Progenitor cell of endocrine pancreas (in vitro differentiated cells): ENCODE results near the gene RAPGEF4. TPM values are rescaled to one million over a fixed set of nuclear protein-coding genes. Genes with fewer than 3 reads are reported as not detected.

Experiments
- DNase-seq: peaks from one replicate; pipeline ENCODE4 v3.0.0; 2021; ENCODE audit warnings: low spot score; ENCODE audit not compliant: unreplicated experiment
- H3K27ac Mint-ChIP-seq: 2 replicates; pipeline ENCODE4 v1.8.0; 2021; ENCODE audit warnings: mild to moderate bottlenecking, moderate library complexity, mixed read lengths
- H3K27me3 Mint-ChIP-seq: 2 replicates; pipeline ENCODE4 v1.8.0; 2021; ENCODE audit warnings: mixed read lengths
- H3K36me3 Mint-ChIP-seq: 2 replicates; pipeline ENCODE4 v1.8.0; 2022; ENCODE audit warnings: mixed read lengths; ENCODE audit not compliant: insufficient read depth
- H3K4me1 Mint-ChIP-seq: 2 replicates; pipeline ENCODE4 v1.8.0; 2021; ENCODE audit warnings: low read depth, mixed read lengths
- H3K4me3 Mint-ChIP-seq: 2 replicates; pipeline ENCODE4 v1.8.0; 2021; ENCODE audit warnings: low read depth, mild to moderate bottlenecking, moderate library complexity, mixed read lengths
- H3K9me3 Mint-ChIP-seq: 2 replicates; pipeline ENCODE4 v1.8.0; 2021; ENCODE audit warnings: low read depth, mixed read lengths
- CTCF ChIP-seq: fragments of 200-600 bp; sonication (generic); IDR thresholded peaks from one replicate; pipeline ENCODE4 v1.5.0; 2021; ENCODE audit warnings: antibody characterized with exemption, mild to moderate bottlenecking; ENCODE audit not compliant: unreplicated experiment
- total RNA-seq: library from RNA; stranded (reverse); gene quantifications from 2 replicates; pipeline ENCODE4 v1.2.1, GENCODE V29; 2021

RAPGEF4 gene
- total RNA-seq, 1 donor from 2014 or later, result 8.6 TPM

GRCh38 chr2:173101687-173102086 is 366.0 kb downstream of the RAPGEF4 start:
- Mint-ChIP-seq H3K27me3 (no peaks in the 10 kb centered on the region), H3K4me3 (no peak overlapping the region), H3K9me3 (no peaks in the 10 kb centered on the region), H3K27ac (no peak overlapping the region), H3K4me1 (no peaks in the 10 kb centered on the region), H3K36me3 (no peaks in the 10 kb centered on the region)
- no peak for TF ChIP-seq CTCF
- DNase-seq, result no peak

Other genes starting within 250 kb of the RAPGEF4 start
- gene PDK1, start 179.8 kb upstream of the RAPGEF4 start, total RNA-seq, result 19.0 and 20.2 TPM in 2 replicates